Keratinocyte (primary cell): ENCODE data around the gene CSTF1.

Experiments used
- EZH2 ChIP-seq: IDR thresholded peaks from one replicate; pipeline ENCODE4 v1.6.1; 2012; ENCODE audit warnings: inconsistent platforms, mild to moderate bottlenecking, low read length, moderate library complexity
- TF ChIP-seq, protein P1 (sequence below), 3 experiments: IDR thresholded peaks in 1 of 3; conservative IDR thresholded peaks in 1 of 3; optimal IDR thresholded peaks in 1 of 3; 2 replicates in 2 of 3; 3 replicates in 1 of 3; pipeline versions ENCODE3 to v1.5.1; 2011; ENCODE audit warnings: low read length in 3 of 3, mild to moderate bottlenecking in 3 of 3, moderate library complexity in 2 of 3, control low read depth in 1 of 3, inconsistent platforms in 1 of 3; ENCODE audit not compliant: insufficient read depth in 2 of 3; ENCODE audit errors: extremely low read depth in 1 of 3

DNA sequence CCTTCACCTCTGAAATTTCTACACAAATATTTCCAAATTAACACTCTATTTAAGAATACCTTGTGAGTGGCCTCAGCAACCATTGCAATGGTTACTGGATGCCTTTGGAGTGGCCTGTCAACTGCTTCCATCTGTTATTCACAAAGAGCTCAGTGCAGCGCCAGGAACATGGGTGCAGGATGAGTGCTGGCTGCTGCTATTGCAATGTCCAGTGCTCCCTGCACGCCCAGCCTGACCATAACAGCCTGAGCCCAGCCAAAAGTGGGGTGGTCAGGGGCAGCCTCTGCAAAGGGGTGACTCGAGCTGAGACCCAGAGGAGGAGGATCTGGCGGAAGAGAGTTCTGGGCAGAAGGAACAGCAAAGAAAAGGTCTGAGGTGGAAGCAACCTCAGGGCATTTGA, 38.0 kb downstream of the CSTF1 start:
- TF ChIP-seq, protein P1, sequence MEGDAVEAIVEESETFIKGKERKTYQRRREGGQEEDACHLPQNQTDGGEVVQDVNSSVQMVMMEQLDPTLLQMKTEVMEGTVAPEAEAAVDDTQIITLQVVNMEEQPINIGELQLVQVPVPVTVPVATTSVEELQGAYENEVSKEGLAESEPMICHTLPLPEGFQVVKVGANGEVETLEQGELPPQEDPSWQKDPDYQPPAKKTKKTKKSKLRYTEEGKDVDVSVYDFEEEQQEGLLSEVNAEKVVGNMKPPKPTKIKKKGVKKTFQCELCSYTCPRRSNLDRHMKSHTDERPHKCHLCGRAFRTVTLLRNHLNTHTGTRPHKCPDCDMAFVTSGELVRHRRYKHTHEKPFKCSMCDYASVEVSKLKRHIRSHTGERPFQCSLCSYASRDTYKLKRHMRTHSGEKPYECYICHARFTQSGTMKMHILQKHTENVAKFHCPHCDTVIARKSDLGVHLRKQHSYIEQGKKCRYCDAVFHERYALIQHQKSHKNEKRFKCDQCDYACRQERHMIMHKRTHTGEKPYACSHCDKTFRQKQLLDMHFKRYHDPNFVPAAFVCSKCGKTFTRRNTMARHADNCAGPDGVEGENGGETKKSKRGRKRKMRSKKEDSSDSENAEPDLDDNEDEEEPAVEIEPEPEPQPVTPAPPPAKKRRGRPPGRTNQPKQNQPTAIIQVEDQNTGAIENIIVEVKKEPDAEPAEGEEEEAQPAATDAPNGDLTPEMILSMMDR (optimal IDR thresholded peaks at IDR 0.05 in 1 of 3, IDR thresholded peaks at IDR 0.05 in 1 of 3, conservative IDR thresholded peaks at IDR 0.05 in 1 of 3; ENCODE audit: extremely low read depth in 1 of 3, insufficient read depth in 2 of 3, low read length in 3 of 3): no peak
- TF ChIP-seq EZH2: no peak
